Measurements from ENCODE around the gene LSP1. TPM values are rescaled to one million over a fixed set of nuclear protein-coding genes. Genes with fewer than 3 reads are reported as not detected.
A peak's percentile ranks its signal among the peaks of the same experiment; 100 is the strongest.

The LSP1 gene
- total RNA-seq, 2 experiments from 2014 or later: 228 to 232 TPM

DNA sequence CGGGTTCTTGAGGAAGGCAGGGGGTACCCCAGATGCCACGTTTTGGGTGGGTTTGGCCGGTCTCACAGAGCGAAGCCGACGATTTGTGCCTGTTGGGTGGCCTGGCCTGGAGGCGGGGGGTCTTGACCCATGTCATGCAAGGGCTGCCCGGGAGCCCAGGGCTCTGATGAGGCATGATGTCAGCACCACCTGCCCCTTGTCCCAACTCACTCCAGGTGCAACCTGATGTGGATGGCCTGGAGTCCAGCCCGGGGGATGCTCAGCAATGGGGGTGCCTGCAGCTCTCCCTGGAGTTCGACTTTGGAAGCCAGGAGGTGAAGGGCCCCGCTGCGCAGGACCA is 17.2 kb upstream of the LSP1 start:
- Histone ChIP-seq H3K4me3 (ENCODE audit: low read length) (no peak overlapping the region), H3K9me3 (ENCODE audit: control insufficient read depth in 1 of 2, insufficient read depth in 1 of 2, low read length in 2 of 2) (peaks cover 0 to 3% of the 10 kb centered on the region in 2 experiments), H3K27ac (ENCODE audit: low read depth in 1 of 2, low read length in 2 of 2) (no peak overlapping the region), H3K36me3 (ENCODE audit: insufficient read depth, low read length) (no peaks in the 10 kb centered on the region), H3K27me3 (ENCODE audit: control insufficient read depth in 1 of 2, insufficient read depth in 2 of 2, low read length in 2 of 2) (peaks cover 8 to 11% of the 10 kb centered on the region in 2 experiments), H3K4me1 (ENCODE audit: insufficient read depth, low read length) (peaks cover 35% of the 10 kb centered on the region)
- no peaks in the 10 kb centered on the region for H3K9me3 Mint-ChIP-seq
- ATAC-seq (ENCODE audit: poor library complexity): no peak
- peaks cover 10% of the 10 kb centered on the region for H3K4me1 Mint-ChIP-seq (ENCODE audit: low read depth)
- peaks cover 5% of the 10 kb centered on the region for H3K27me3 Mint-ChIP-seq
- DNase-seq: peak in 3 of 14 experiments; percentile 1 to 31 (median 4)
- POLR2A ChIA-PET: no interaction called here
- no peaks in the 10 kb centered on the region for H3K36me3 Mint-ChIP-seq (ENCODE audit: low read depth)
- H3K4me3 Mint-ChIP-seq: no peak overlapping the region
- CTCF ChIA-PET: interaction anchor here (1.6 kb wide), 1 partner anchor 183 kb away, joined by 6 read pairs; no protein-coding TSS in a partner anchor
- H3K27ac Mint-ChIP-seq: no peak overlapping the region
- TF ChIP-seq, protein P1, sequence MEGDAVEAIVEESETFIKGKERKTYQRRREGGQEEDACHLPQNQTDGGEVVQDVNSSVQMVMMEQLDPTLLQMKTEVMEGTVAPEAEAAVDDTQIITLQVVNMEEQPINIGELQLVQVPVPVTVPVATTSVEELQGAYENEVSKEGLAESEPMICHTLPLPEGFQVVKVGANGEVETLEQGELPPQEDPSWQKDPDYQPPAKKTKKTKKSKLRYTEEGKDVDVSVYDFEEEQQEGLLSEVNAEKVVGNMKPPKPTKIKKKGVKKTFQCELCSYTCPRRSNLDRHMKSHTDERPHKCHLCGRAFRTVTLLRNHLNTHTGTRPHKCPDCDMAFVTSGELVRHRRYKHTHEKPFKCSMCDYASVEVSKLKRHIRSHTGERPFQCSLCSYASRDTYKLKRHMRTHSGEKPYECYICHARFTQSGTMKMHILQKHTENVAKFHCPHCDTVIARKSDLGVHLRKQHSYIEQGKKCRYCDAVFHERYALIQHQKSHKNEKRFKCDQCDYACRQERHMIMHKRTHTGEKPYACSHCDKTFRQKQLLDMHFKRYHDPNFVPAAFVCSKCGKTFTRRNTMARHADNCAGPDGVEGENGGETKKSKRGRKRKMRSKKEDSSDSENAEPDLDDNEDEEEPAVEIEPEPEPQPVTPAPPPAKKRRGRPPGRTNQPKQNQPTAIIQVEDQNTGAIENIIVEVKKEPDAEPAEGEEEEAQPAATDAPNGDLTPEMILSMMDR (IDR thresholded peaks at IDR 0.05): no peak
- intact Hi-C loops (cut with DNase I, micrococcal nuclease): loop anchor here (2.0 kb wide), 2 partner anchors 47 to 83 kb away; partner anchors contain the start of gene TNNT3 (in 1 of the 2)

DNA sequence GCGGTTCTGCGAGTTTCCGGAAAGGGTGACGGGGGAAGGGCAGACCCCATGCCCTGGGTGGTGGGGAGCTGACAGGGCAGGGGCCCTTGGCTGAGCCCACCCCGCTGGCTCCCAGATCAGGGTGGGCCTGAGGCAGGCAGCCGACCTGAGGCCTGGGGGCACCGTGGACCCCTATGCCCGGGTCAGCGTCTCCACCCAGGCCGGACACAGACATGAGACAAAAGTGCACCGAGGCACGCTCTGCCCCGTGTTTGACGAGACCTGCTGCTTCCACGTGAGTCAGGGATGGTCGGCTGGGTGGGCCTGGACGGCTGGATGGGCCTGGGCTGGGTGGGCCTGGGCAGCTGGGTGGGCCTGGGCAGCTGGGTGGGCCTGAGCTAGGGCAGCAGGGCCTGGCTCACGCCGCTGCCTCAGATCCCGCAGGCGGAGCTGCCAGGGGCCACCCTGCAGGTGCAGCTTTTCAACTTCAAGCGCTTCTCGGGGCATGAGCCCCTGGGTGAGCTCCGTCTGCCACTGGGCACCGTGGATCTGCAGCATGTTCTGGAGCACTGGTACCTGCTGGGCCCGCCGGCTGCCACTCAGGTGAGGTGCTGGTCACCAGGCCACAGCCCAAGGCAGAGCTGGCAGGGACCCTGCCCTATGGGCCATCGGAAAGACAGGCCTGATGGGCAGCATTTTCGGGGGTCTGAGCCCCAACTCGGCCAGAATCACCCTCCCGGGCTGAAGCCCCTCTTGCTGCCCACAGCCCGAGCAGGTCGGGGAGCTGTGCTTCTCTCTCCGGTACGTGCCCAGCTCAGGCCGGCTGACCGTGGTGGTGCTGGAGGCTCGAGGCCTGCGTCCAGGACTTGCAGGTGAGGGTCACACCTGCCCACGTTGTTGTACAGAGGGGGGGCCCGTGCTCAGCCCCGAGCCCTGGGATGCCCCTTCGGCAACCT is 16.6 kb upstream of the LSP1 start:
- H3K4me3 ChIP-seq (ENCODE audit: low read length): no peak overlapping the region
- ChIA-PET POLR2A (no interaction called here), CTCF (interaction anchor here (0.9 to 1.6 kb wide), 3 partner anchors 142 to 184 kb away, joined by 3 to 6 read pairs (median 3); no protein-coding TSS in a partner anchor)
- H3K27ac Mint-ChIP-seq: no peak overlapping the region
- no peak overlapping the region for H3K4me3 Mint-ChIP-seq
- no peaks in the 10 kb centered on the region for H3K36me3 Mint-ChIP-seq (ENCODE audit: low read depth)
- H3K9me3 Mint-ChIP-seq: no peaks in the 10 kb centered on the region
- TF ChIP-seq, protein P1 (IDR thresholded peaks at IDR 0.05): no peak
- intact Hi-C loops (cut with DNase I, micrococcal nuclease): loop anchor here (2.0 kb wide), 2 partner anchors 47 to 83 kb away; partner anchors contain the start of gene TNNT3 (in 1 of the 2)
- DNase-seq: peak in 2 of 14 experiments; percentile 5 to 36
- peaks cover 5% of the 10 kb centered on the region for H3K27me3 Mint-ChIP-seq
- H3K9me3 ChIP-seq (ENCODE audit: control insufficient read depth in 1 of 2, insufficient read depth in 1 of 2, low read length in 2 of 2): peaks cover 0 to 3% of the 10 kb centered on the region in 2 experiments
- peaks cover 36% of the 10 kb centered on the region for H3K4me1 ChIP-seq (ENCODE audit: insufficient read depth, low read length)
- no peak for ATAC-seq (ENCODE audit: poor library complexity)
- H3K4me1 Mint-ChIP-seq (ENCODE audit: low read depth): peaks cover 10% of the 10 kb centered on the region
- no peaks in the 10 kb centered on the region for H3K36me3 ChIP-seq (ENCODE audit: insufficient read depth, low read length)
- no peak overlapping the region for H3K27ac ChIP-seq (ENCODE audit: low read depth in 1 of 2, low read length in 2 of 2)
- H3K27me3 ChIP-seq (ENCODE audit: control insufficient read depth in 1 of 2, insufficient read depth in 2 of 2, low read length in 2 of 2): peaks cover 8 to 11% of the 10 kb centered on the region in 2 experiments

DNA sequence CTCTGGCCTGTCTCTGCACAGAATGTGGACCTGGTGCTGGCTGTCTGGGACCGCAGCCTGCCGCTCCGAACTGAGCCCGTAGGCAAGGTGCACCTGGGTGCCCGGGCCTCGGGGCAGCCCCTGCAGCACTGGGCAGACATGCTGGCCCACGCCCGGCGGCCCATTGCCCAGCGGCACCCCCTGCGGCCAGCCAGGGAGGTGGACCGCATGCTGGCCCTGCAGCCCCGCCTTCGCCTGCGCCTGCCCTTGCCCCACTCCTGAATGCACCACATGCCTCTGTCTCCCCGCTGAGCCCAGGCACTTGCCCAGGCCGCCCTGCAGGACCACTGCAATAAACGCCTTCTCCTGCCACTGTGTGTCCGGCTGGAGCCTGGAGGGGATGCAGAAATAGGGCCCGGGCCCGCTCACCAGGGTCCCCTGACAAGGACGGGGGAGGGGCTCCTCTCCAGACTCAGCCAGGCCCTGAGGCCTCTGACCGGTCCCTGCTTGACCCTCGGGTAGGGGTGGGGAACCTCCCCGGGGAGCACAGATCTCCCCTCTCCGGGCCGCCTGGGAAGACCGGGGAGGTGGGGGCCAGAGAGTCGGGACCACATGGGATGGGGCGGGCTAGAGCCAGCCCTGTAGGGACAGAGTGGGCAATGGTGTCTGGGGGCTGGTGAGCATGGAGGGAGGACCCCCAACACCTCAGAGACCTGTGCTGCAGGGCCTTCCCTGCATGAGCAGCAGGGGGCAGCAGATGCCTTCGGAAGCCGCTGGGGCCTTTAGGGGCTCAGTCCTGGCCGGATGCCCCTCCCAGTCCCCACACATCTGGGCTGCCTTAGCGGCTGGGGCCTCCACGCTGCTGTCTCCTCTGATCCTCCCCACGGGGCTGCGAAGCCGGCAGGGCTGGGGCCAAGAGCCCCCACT is 15.5 kb upstream of the LSP1 start:
- intact Hi-C loops (cut with DNase I, micrococcal nuclease): loop anchor here (1.0 to 2.0 kb wide), 5 partner anchors 14 to 314 kb away; partner anchors contain the start of genes LSP1 (in 1 of the 2) and TNNT3 (in 1 of the 2)

More for the DNA sequence above, 15.5 kb upstream of the LSP1 start:
- H3K36me3 Mint-ChIP-seq (ENCODE audit: low read depth): no peaks in the 10 kb centered on the region
- no peak overlapping the region for H3K4me3 ChIP-seq (ENCODE audit: low read length)
- no peak overlapping the region for H3K27ac Mint-ChIP-seq
- CTCF ChIA-PET: interaction anchor here (1.1 to 1.6 kb wide), 2 partner anchors 165 to 185 kb away, joined by 3 to 6 read pairs; no protein-coding TSS in a partner anchor
- H3K27ac ChIP-seq (ENCODE audit: low read depth in 1 of 2, low read length in 2 of 2): no peak overlapping the region
- H3K4me1 Mint-ChIP-seq (ENCODE audit: low read depth): peaks cover 10% of the 10 kb centered on the region
- H3K9me3 ChIP-seq (ENCODE audit: control insufficient read depth in 1 of 2, insufficient read depth in 1 of 2, low read length in 2 of 2): peaks cover 0 to 3% of the 10 kb centered on the region in 2 experiments
- H3K36me3 ChIP-seq (ENCODE audit: insufficient read depth, low read length): no peaks in the 10 kb centered on the region
- POLR2A ChIA-PET: no interaction called here
- H3K9me3 Mint-ChIP-seq: no peaks in the 10 kb centered on the region
- TF ChIP-seq, protein P1 (IDR thresholded peaks at IDR 0.05): peak; percentile 95
- DNase-seq (peak; percentile 71 to 90 (median 78)), ATAC-seq (ENCODE audit: poor library complexity) (peak; percentile 94)
- H3K4me3 Mint-ChIP-seq: no peak overlapping the region
- peaks cover 31% of the 10 kb centered on the region for H3K4me1 ChIP-seq (ENCODE audit: insufficient read depth, low read length)
- no peaks in the 10 kb centered on the region for H3K27me3 Mint-ChIP-seq
- peaks cover 2 to 8% of the 10 kb centered on the region in 2 experiments for H3K27me3 ChIP-seq (ENCODE audit: control insufficient read depth in 1 of 2, insufficient read depth in 2 of 2, low read length in 2 of 2)
